ENCODE results near the gene NCKAP5L.

The NCKAP5L gene

DNA sequence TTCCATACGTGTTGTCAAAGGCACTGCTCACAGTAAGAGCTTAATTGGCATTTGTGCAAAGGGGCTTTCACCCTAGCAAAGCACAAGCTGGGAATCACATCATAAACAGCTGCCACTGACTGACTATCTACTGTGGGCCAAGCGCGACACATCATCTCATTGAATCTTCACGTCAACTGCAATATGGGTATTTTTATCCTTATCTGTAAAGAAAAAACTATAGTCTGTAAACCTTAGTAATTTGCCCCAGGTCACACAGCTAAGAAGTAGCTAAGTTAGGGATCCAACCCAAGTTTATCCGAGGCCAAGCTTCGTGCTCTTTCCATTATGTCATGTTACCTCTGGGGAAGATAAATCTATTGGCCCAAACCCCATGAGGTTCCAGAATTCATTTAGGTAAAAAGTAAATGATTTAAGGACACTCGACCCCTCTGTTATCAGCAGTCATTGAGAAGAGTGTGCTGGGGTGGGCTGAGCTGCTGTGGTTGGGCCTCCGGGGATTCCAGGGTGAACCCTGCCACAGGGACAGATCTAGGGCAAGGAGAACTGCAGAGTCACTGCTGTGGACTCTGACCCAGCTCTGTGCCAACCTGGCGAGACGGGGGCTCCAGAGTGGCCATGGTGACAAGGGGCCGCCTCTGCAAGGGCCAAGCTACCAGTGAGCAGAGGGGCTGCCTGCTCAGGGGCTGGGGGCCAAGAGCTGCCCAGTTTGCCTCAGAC, 27.6 kb downstream of the NCKAP5L start:
- TF ChIP-seq, protein P1, sequence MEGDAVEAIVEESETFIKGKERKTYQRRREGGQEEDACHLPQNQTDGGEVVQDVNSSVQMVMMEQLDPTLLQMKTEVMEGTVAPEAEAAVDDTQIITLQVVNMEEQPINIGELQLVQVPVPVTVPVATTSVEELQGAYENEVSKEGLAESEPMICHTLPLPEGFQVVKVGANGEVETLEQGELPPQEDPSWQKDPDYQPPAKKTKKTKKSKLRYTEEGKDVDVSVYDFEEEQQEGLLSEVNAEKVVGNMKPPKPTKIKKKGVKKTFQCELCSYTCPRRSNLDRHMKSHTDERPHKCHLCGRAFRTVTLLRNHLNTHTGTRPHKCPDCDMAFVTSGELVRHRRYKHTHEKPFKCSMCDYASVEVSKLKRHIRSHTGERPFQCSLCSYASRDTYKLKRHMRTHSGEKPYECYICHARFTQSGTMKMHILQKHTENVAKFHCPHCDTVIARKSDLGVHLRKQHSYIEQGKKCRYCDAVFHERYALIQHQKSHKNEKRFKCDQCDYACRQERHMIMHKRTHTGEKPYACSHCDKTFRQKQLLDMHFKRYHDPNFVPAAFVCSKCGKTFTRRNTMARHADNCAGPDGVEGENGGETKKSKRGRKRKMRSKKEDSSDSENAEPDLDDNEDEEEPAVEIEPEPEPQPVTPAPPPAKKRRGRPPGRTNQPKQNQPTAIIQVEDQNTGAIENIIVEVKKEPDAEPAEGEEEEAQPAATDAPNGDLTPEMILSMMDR (IDR thresholded peaks at IDR 0.05; ENCODE audit: extremely low read depth, insufficient read depth, missing control alignments) = no peak
- no peak for DNase-seq (ENCODE audit: low spot score)
- in situ Hi-C loops (cut with MboI; ENCODE audit: low pct_unique_long_range_greater_than_20kb, low sequenced_read_pairs, unreplicated experiment) = no loop called here

DNA sequence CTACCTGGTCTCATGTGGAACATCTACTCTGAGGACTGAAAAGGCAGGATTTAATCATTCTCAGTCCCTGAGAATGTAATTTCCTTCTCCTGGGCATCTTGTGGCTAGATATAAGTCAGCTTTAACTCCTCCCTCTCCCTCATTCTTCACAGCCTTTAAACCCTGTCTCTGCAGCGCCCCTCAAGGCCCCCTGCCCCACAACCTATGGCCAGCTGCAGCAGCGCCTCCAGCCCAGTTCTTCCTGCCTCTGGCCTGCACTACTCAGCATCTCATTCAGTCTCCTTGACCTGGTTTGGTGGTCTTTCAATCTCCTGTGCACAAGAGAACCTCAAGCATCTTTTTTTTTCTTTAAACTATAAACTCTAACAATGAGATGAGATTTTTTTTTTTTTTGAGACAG, 29.3 kb downstream of the NCKAP5L start:
- TF ChIP-seq, protein P1 (IDR thresholded peaks at IDR 0.05; ENCODE audit: extremely low read depth, insufficient read depth, missing control alignments) = no peak
- in situ Hi-C loops (cut with MboI; ENCODE audit: low pct_unique_long_range_greater_than_20kb, low sequenced_read_pairs, unreplicated experiment) = no loop called here
- no peak for DNase-seq (ENCODE audit: low spot score)

DNA sequence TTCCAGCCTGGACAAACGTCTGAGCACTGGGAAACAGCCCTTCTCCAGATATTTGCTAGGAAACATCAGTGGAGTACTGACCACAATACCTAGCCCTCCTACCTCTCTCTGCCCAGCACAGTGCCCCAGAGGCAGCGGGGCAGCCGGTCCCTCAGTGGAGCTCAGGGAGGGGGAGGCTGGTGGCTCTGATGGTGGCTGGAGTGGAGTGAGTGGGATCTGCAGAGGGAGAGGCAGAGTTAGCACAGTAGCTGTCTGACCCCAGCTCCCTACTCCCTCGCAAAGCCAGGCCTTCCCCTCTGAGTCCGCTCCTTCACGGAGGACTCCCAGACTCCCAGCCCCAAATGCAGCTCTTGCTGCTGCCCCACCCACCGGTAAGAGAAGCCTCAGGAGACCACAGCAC, 30.0 kb downstream of the NCKAP5L start:
- TF ChIP-seq, protein P1 (IDR thresholded peaks at IDR 0.05; ENCODE audit: extremely low read depth, insufficient read depth, missing control alignments) = no peak
- in situ Hi-C loops (cut with MboI; ENCODE audit: low pct_unique_long_range_greater_than_20kb, low sequenced_read_pairs, unreplicated experiment) = no loop called here
- DNase-seq (ENCODE audit: low spot score) = peak; percentile 10

DNA sequence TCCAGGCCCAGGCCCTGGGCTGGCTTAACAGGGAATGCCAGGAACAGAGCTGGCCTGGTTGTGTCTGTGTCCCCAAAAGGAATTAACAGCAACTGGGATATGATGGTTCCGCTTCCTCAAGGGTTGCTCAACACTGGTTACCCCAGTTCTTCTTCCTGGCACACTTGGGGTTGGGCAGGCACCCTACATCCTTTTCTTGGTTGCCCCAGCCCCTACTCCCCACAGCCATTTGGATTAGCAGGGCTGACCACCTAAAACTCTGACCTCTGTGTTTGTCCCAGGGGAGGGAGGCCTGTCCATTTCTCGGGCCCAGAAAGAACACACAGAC, 30.8 kb downstream of the NCKAP5L start:
- DNase-seq (ENCODE audit: low spot score) = no peak
- in situ Hi-C loops (cut with MboI; ENCODE audit: low pct_unique_long_range_greater_than_20kb, low sequenced_read_pairs, unreplicated experiment) = no loop called here
- TF ChIP-seq, protein P1 (IDR thresholded peaks at IDR 0.05; ENCODE audit: extremely low read depth, insufficient read depth, missing control alignments) = no peak

DNA sequence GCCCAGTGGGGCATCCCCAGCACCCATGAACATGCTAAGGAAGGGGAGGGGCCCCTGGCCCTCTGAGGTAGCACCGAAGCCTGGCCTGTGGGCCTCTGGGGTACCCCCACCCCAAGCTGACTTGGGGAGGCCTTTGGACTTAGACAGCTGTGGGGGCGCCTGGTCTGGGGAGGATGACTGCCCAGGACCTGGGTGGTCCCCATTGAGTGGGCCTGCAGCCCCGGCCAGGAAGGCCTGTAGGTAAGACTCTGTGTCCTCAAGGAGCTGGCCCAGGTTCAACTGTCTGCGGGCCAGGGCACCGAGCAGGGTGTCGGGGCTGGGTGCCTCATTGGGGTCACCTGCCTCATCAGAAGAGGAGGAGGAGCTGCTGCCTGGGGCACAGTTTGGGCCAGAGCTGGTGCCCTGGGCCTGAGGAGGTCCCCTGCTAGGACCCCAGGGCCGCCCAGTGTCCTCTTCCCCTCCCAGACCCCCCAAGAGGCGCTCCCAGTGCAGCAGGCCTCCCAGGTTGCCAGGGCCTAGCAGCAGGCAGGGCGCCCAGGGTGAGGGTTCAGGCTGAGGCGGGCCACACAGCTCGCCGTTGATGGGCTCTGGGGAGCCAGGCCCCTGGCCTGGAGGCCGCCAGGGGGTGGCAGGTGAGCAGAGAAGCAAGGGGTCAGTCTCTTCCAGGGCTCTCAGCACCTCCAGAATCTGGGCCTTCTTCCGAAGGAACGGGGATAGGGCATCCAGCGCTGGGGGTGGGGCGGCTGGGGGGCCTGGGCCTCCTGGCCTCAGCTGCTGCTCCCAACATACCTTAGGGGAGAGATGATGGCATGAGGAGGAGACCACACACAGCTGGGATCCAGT, 31.4 kb downstream of the NCKAP5L start:
- TF ChIP-seq, protein P1 (IDR thresholded peaks at IDR 0.05; ENCODE audit: extremely low read depth, insufficient read depth, missing control alignments) = no peak
- in situ Hi-C loops (cut with MboI; ENCODE audit: low pct_unique_long_range_greater_than_20kb, low sequenced_read_pairs, unreplicated experiment) = no loop called here
- no peak for DNase-seq (ENCODE audit: low spot score)

DNA sequence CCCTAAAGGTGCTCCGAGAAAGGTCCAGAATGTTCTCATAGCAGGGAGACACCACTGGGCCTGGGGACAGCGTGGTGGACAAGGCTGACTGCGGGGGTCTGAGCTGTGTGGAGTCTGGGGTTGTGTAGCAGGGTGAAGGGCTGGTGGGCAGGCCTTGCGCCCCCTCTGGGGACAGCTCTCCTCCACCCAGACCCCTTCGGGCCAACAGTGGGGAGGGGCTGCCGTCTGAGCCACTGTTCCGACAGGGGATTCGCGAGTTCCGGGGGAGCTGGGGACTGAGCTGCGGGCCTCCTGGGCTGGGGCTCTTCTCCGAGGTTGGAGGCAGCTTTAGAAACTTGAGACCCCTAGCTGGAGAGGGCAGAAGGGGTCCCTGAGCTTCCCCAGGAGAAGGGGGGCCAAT, 32.1 kb downstream of the NCKAP5L start:
- in situ Hi-C loops (cut with MboI; ENCODE audit: low pct_unique_long_range_greater_than_20kb, low sequenced_read_pairs, unreplicated experiment) = no loop called here
- DNase-seq (ENCODE audit: low spot score) = no peak
- TF ChIP-seq, protein P1 (IDR thresholded peaks at IDR 0.05; ENCODE audit: extremely low read depth, insufficient read depth, missing control alignments) = no peak
